LNCAP (cell line): ENCODE data around the gene AGPAT4.

ENCODE experiments used
- CTCF ChIP-seq: fragments of 450-650 bp; IDR thresholded peaks from 2 replicates; pipeline ENCODE4 v1.5.1; 2017; ENCODE audit warnings: mild to moderate bottlenecking

The AGPAT4 gene

GRCh38 chr6:161292145-161292544, 18.3 kb upstream of the AGPAT4 start:
- TF ChIP-seq CTCF: no peak

- TF ChIP-seq CTCF: no peak
These were observed 16.9 kb upstream of the AGPAT4 start for GRCh38 chr6:161290751-161291150.

- no peak for TF ChIP-seq CTCF
These were observed 10.8 kb upstream of the AGPAT4 start for GRCh38 chr6:161284653-161285052.

- TF ChIP-seq CTCF: no peak
These were observed 7.2 kb upstream of the AGPAT4 start for GRCh38 chr6:161281092-161281491.

GRCh38 chr6:161279677-161280415, 6.0 kb upstream of the AGPAT4 start:
- TF ChIP-seq CTCF: no peak

GRCh38 chr6:161276605-161277155, 2.8 kb upstream of the AGPAT4 start:
- TF ChIP-seq CTCF: no peak

- TF ChIP-seq CTCF: no peak
These were observed 1.0 kb upstream of the AGPAT4 start for GRCh38 chr6:161274898-161275297.
